ENCODE results near the gene SRMS.
"Not testable (repeated sequence)": the region's sequence is repeated elsewhere in the genome, so short reads cannot be mapped to it uniquely, and the experiment has no call there.

Gene SRMS

DNA sequence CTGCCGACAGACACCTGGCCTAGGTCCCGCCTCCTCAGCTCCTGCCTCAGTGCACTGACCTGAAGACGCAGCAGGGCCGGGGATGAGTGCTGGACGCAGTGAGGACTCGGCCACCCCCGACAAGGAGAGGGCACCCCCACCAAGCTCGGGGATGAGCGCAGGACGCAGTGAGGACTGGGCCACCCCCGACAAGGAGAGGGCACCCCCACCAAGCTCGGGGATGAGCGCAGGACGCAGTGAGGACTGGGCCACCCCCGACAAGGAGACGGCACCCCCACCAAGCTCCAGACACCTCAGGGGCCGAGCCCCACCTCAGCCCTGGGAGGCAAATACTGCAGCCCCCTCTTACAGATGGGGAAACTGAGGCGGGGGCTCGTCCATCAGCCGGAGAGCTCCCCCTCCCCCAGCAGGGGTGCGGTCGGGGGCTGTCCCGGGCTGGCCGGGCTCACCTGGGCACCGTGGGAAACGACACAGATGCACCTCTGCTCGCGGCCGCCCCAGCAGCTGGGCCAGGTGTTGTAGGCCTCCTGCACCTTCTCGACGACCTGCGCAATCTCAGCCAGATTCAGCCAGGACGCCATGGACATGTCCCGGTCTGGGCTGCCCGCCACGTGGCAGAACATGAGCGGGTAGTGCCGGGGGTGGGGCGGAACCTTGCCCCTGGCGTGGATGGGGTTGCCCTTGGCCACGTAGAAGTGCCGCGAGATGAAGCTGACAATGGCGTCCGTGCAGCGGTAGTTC is 19.0 kb upstream of the SRMS start:
- no peak for DNase-seq

GRCh38 chr20:63565699-63566335 is 18.3 kb upstream of the SRMS start:
- DNase-seq = no peak

- DNase-seq = no peak
Measured at GRCh38 chr20:63565021-63565698, 17.6 kb upstream of the SRMS start.

- no peak for DNase-seq
Measured at GRCh38 chr20:63564036-63564810, 16.7 kb upstream of the SRMS start.

GRCh38 chr20:63563225-63563935 is 15.8 kb upstream of the SRMS start:
- no peak for DNase-seq

GRCh38 chr20:63562461-63563224 is 15.1 kb upstream of the SRMS start:
- no peak for DNase-seq

GRCh38 chr20:63561624-63562396 is 14.3 kb upstream of the SRMS start:
- DNase-seq = no peak

DNA sequence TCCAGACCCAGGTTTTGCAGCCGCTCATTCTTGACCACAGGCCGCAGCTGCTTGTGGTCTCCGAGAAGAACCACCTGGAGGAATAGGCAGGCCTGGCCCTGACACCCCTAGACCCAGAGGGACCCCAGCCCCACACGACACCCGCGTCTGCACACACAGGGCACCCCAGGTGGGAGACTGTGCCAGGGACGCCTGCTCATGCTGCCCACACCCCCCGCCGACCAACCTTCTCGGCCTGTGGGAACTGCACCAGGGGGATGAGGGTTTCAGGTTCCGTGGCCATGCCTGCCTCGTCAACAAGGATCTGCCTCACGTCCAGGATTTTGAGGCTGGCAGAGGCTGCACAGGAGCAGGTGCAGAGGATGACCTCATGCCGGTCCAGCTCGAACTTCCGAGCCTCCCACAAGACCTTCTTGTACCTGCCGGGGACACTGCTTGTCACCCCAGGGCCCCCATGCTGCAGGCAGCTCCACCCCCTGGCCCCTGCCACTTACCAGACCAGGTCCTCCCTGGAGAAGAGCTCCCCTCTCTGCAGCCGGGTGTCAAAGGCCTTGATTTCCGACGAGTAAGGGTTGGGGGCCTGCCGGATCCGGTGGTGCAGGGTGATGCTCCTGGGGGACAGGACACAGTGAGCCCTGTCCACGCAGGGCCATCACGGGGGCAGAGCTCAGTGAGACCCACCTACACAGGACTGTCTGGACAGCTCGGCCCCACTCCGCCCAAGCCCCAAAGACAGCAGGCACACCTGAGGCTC is 13.5 kb upstream of the SRMS start:
- no peak for DNase-seq

DNA sequence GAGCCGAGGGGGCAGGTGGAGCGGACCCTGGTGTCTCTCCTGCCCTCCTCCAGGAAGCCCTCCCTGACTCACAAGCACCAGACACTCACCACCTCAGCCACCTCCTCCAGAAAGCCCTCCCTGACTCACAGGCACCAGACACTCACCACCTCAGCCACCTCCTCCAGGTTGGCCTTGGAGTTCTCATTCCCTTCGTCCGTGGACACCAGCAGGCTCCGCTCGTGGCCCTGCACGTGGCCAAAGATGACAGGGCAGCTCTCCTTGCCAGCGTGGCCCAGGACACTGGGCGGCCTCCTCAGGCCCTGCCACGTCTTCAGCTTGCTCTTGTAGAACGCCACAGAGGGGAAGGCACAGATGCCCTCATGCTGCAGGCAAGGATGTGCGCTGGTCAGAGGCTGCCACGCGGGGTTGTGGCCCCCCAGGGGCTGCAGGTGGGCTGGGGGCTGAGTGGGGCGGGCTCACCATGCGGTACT is 12.8 kb upstream of the SRMS start:
- DNase-seq = no peak

DNA sequence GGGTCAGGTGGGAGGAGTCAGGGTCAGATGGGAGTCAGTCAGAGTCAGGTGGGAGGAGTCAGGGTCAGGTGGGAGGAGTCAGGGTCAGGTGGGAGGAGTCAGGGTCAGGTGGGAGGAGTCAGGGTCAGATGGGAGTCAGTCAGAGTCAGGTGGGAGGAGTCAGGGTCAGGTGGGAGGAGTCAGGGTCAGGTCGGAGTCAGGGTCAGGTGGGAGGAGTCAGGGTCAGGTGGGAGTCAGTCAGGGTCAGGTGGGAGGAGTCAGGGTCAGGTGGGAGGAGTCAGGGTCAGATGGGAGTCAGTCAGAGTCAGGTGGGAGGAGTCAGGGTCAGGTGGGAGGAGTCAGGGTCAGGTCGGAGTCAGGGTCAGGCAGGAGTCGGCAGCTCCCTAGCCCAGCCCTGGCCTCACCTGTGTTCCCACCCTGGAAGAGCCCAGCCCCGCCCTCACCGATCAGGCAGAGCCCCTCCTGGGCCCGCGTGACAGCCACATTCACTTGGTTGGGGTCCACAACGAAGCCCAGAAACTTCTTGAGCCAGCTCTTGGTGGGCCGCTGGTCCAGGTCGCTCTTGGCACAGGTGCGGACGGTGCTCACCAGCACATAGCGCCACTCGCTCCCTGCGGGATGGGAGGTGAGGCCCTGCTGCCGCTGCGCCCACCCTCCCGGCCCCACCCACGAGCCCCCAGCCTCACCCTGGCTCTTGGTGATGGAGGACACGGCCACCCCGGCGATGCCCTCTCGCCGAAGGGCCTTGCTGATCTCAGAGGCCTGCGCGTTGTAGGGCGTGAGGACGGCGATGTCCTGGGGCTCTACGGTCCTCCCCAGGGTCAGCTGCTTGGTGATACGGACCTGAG is 12.2 kb upstream of the SRMS start:
- not testable (repeated sequence) for DNase-seq

GRCh38 chr20:63558804-63559484 is 11.4 kb upstream of the SRMS start:
- no peak for DNase-seq

- DNase-seq = no peak
Measured at GRCh38 chr20:63557481-63557891, 9.9 kb upstream of the SRMS start.

DNA sequence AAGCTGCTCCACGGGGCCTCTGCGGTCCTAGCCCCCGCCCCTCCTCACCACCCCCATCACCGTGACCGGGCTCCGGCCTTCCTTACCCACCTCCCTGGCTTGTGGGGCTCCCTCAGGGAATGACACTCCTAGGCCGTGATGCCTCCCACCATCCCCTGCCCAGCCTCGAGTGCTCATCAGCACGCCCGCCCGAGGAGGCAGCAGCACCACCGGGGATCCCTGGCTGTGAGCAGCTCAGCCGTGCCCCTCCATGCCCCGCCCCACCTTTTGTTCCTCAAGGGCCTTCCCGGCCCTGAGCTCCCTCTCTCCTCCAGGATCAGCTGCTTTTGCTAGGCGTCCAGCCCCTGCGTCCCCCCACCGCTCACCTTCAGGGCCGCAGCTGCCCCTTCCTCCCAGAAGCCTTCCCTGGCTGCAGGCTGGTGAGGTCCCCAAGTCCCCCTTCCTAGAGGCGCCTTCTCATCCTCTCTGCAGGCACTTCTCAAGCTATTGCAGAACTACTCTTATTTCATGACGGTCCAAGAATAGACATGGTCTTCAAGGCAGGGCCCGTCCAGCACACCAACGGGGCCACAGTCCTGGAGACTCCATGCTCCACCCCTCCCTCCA is 9.4 kb upstream of the SRMS start:
- no peak for DNase-seq

GRCh38 chr20:63555661-63556381 is 8.3 kb upstream of the SRMS start:
- DNase-seq = no peak

GRCh38 chr20:63554361-63555278 is 7.1 kb upstream of the SRMS start:
- no peak for DNase-seq
